ENCODE measurements around the gene P2RY6.
"Not testable (repeated sequence)": the region's sequence is repeated elsewhere in the genome, so short reads cannot be mapped to it uniquely, and the experiment has no call there.

P2RY6 gene

DNA sequence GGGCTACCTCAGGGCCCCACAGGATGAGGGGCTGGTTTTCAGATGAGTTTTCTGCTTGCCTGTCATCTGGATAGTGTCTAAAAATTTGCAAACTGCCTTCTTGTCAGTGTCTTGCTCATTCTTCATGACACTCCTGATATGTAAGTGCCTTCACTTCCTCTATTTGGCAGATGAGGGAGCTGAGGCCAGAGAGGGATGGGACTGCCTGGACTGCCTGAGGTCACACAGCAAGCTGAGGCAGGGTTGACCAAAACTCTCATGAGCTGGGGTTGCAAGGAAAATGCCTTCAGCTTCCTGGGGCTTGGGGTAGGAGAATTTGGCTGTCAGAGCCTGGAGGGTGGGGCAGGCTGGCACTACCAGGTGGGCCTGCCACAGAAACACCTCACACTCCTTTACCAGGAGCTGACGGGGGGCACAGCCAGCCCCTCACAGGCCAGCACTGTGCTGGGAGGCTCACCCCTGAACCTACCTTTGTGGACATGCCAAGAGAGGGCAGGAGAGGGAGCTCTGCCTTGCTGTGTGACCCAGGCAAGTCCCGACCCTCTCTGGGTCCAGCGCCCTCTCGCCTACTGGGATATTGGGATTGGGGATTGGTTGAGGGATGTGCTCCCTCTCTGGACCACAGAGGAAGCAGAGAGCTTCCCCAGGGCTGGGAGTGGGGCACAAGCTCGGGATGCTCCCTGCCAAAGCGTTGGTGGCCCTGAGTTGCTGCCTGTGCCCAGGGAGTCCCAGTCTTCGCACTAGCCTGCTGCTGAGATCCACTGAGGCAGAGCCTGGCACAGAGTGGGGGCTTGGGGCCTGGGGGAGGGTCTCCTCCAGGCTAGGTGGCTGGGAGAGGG, 1.9 kb upstream of the P2RY6 start:
- H3K27ac ChIP-seq, result no peak overlapping the region
- TF ChIP-seq ZFX (IDR thresholded peaks at IDR 0.05; ENCODE audit: borderline replicate concordance), result no peak
- TF ChIP-seq, protein P1, sequence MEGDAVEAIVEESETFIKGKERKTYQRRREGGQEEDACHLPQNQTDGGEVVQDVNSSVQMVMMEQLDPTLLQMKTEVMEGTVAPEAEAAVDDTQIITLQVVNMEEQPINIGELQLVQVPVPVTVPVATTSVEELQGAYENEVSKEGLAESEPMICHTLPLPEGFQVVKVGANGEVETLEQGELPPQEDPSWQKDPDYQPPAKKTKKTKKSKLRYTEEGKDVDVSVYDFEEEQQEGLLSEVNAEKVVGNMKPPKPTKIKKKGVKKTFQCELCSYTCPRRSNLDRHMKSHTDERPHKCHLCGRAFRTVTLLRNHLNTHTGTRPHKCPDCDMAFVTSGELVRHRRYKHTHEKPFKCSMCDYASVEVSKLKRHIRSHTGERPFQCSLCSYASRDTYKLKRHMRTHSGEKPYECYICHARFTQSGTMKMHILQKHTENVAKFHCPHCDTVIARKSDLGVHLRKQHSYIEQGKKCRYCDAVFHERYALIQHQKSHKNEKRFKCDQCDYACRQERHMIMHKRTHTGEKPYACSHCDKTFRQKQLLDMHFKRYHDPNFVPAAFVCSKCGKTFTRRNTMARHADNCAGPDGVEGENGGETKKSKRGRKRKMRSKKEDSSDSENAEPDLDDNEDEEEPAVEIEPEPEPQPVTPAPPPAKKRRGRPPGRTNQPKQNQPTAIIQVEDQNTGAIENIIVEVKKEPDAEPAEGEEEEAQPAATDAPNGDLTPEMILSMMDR (IDR thresholded peaks at IDR 0.05), result no peak

DNA sequence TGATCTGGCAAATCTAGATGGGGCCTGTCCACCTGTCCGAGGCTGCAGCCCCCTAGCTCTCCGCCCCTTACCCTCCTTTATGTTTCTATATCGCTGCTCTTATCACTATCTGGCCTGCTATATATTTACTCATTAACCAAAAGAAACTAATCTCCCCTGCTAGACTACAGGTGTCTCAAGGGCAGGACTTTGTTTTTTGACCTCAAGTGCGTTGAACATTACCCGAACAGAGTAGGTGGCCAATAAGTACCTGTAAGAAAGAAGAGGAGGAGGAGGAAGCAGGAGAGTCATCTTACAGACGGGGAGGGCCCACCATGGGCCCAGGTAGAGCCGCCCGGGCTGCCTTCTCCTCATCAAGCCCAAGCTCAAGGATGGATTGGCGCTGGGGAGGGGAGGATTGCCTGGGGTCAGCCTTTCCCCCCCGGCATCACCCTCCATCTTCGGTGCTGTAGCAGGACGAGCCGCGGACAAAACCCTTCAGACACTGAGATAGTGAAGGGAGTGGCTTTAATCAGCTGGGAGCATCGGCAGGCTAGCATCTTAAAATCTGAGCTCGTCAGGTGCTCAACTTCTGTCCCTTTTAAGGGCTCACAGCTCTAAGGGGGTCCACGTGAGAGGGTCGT, 1.2 kb upstream of the P2RY6 start:
- TF ChIP-seq, protein P1 (IDR thresholded peaks at IDR 0.05), result no peak
- no peak for TF ChIP-seq ZFX (IDR thresholded peaks at IDR 0.05; ENCODE audit: borderline replicate concordance)
- H3K27ac ChIP-seq, result no peak overlapping the region

DNA sequence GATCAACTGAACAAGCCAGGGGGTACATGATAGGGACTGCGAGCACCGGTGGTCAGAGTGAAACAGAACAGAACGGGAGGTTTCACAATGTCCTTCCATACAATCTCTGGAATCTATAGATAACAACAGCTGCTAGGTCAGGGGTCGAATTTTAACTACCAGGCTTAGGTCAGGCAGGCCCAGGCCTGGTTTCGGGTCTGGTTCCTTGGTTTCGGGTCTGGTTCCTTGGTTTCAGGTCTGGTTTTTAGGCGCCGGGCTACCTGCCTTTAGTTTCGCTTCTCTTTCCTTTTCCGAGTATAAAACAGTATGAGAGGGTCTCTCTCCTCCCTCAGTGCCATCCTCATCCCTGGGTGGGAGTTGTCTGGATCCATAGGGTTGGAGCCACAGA, 666 bp upstream of the P2RY6 start:
- H3K27ac ChIP-seq, result not testable (repeated sequence)

DNA sequence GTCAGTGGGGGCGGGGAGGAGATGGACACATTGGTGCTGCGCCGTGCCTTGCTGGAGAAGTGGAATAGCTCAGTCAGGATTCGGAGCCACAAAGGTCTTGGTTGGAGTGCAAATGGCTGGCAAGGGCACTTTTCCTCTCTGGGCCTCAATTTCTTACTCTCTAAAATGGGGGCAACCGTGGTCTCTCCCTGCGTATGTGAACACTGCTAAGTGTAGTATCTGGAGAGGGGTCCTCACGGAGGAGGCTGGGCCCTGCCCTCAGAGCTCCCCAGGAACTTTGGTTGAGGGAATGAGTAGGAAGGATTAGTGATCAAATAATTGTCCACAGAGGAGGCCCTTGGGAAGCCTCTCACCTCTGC, 521 bp downstream of the P2RY6 start:
- TF ChIP-seq, protein P1 (IDR thresholded peaks at IDR 0.05), result no peak
- TF ChIP-seq ZFX (IDR thresholded peaks at IDR 0.05; ENCODE audit: borderline replicate concordance), result no peak
- no peak overlapping the region for H3K27ac ChIP-seq

DNA sequence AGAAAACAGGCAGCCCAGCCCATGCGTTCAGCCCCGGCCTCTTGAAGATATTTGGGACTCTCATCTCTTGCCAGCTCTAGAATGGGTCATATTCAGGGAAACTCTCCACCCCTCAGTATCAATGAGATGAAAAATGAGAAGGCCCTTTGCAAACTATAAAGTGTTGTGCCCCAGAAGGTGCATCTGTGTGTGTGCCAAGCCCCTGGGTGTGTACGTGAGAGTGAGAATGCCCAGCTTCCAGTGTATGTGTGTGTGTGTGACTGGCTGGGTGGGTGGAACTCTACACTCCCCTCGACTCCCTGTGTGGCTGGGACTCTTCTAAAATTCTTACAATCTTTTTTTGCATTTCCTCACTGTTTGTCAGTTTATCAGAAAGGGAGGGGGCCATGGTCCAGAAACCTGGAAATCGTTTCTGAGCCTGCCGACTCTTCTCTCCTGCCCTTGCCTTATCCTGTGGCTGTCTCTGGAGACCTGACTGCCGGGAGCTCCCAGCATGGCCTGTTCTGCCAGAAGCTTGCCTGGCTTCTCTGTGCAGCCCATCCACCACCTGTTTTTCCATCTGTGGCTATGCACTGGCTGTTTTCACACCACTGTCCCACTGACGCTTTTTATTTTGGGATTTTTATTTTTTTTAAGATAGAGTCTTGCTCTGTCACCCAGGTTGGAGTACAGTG, 1.2 kb downstream of the P2RY6 start:
- no peak overlapping the region for H3K27ac ChIP-seq
- TF ChIP-seq ZFX (IDR thresholded peaks at IDR 0.05; ENCODE audit: borderline replicate concordance), result no peak
- TF ChIP-seq, protein P1 (IDR thresholded peaks at IDR 0.05), result no peak

DNA sequence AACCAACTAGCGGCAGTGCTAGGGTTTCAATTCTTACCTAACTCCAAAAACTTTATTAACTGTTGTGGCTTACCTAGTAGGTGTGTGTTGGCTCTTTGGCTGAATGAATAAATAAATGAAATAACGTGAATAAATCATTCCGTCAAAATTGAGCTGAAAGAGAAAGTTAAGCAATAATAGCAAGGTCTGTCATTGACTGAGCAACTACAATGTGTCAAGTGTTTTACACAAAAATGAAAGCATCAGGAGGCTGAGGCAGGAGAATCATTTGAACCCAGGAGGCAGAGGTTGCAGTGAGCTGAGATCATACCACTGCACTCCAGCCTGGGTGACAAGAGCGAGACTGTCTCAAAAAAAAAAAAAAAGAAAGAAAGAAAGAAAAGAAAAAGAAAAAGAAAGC, 2.1 kb downstream of the P2RY6 start:
- not testable (repeated sequence) for H3K27ac ChIP-seq

DNA sequence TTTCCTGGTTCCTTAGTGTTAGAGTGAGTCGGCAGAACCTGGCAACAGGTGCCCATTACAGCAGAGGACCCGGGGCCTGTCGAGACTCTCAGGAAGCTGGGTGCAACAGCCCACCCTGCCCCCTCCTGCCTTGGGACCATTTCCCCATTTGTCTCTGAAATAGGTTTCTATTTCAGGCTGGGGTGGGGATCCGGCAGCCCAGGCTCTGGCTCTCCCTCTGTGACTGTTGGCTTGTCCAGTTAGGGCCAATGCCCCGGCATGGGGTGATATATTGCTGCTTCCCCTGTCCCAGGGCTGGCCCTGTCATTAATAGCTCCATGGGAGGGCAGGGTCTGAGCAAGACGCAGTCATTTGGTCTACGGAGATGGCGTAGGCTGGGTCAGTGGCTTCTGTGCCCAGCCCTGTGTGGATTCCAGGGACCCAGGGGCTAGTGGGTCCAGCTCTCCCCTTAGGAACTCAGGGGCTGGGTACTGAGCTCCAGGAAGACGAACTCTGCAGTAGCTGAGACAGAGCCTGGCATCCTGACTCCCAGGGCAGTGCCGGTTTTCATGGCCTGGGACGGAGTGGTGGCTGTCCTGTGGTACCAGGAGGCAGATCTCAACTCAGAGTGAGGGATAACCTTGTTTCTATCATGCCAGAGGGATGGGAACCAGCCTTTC, 2.7 kb downstream of the P2RY6 start:
- TF ChIP-seq, protein P1 (IDR thresholded peaks at IDR 0.05), result no peak
- no peak for TF ChIP-seq ZFX (IDR thresholded peaks at IDR 0.05; ENCODE audit: borderline replicate concordance)
- no peak overlapping the region for H3K27ac ChIP-seq

DNA sequence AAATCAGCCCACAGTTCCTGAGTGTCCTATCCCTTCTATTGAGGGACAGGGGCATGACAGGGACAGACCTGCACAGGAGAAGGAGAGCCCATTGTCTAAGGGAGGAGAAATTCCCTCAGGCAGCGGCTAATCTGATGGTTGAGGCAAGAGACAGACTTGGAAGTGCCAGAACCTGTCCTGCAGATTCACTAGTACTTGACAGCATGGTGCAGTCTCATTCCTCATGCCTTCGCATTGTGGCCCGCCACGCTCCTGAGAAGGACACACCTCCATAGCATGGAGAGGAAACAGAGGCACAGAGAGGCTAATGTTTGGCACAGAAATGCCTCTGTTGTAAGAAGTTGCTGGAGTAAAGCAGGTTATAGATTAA, 3.2 kb downstream of the P2RY6 start:
- TF ChIP-seq, protein P1 (IDR thresholded peaks at IDR 0.05), result no peak
- TF ChIP-seq ZFX (IDR thresholded peaks at IDR 0.05; ENCODE audit: borderline replicate concordance), result no peak
- no peak overlapping the region for H3K27ac ChIP-seq
